GM12892 (cell line): ENCODE data around the gene CERT1.
A peak's percentile ranks its signal among the peaks of the same experiment; 100 is the strongest.

Source experiments
- DNase-seq: peaks from one replicate; pipeline ENCODE4 v3.0.0; 2011; ENCODE audit not compliant: insufficient read length
- FAIRE-seq: peaks from 2 replicates; lab custom pipeline; 2011; peaks lifted over from hg19 to GRCh38; lab: Jason Lieb, UNC
- POLR2A ChIP-seq: IDR thresholded peaks from 2 replicates; pipeline ENCODE4 v1.6.1; 2011; ENCODE audit warnings: low read depth, low read length, control low read depth
- POLR2AphosphoS5 ChIP-seq: IDR thresholded peaks from 2 replicates; pipeline ENCODE4 v1.6.1; 2011; ENCODE audit warnings: low read depth, low read length, control low read depth
- TAF1 ChIP-seq: IDR thresholded peaks from 2 replicates; pipeline ENCODE4 v1.6.1; 2011; ENCODE audit warnings: low read depth, mild to moderate bottlenecking, control low read depth, low read length, borderline replicate concordance

Gene CERT1

GRCh38 chr5:75361310-75361709 is 150.1 kb downstream of the CERT1 start:
- DNase-seq = no peak
- no peak for FAIRE-seq
- TF ChIP-seq POLR2AphosphoS5 = no peak
- no peak for TF ChIP-seq TAF1
- TF ChIP-seq POLR2A = no peak

GRCh38 chr5:75358117-75358516 is 153.3 kb downstream of the CERT1 start:
- DNase-seq = no peak
- no peak for FAIRE-seq
- no peak for TF ChIP-seq POLR2AphosphoS5
- no peak for TF ChIP-seq POLR2A
- no peak for TF ChIP-seq TAF1

- FAIRE-seq = peak; percentile 48
- TF ChIP-seq POLR2AphosphoS5 (no peak), TAF1 (no peak), POLR2A (no peak)
- no peak for DNase-seq
These were observed 154.7 kb downstream of the CERT1 start for GRCh38 chr5:75356719-75357118.

GRCh38 chr5:75355236-75355635 is 156.2 kb downstream of the CERT1 start:
- no peak for DNase-seq
- no peak for FAIRE-seq

GRCh38 chr5:75351139-75351926 is 160.1 kb downstream of the CERT1 start:
- no peak for FAIRE-seq
- DNase-seq = no peak
- no peak for TF ChIP-seq POLR2AphosphoS5

More at GRCh38 chr5:75355236-75355635, 156.2 kb downstream of the CERT1 start:
- TF ChIP-seq POLR2A = no peak
- no peak for TF ChIP-seq POLR2AphosphoS5
- TF ChIP-seq TAF1 = no peak

- no peak for TF ChIP-seq POLR2AphosphoS5
- TF ChIP-seq TAF1 = no peak
- TF ChIP-seq POLR2A = no peak
- DNase-seq (no peak), FAIRE-seq (no peak)
These were observed 161.8 kb downstream of the CERT1 start for GRCh38 chr5:75349663-75350062.

GRCh38 chr5:75348241-75348640 is 163.2 kb downstream of the CERT1 start:
- TF ChIP-seq POLR2A (no peak), TAF1 (no peak), POLR2AphosphoS5 (no peak)
- FAIRE-seq (peak; percentile 27), DNase-seq (no peak)

- DNase-seq = no peak
- no peak for FAIRE-seq
- TF ChIP-seq POLR2AphosphoS5 = no peak
- no peak for TF ChIP-seq POLR2A
These were observed 168.6 kb downstream of the CERT1 start for GRCh38 chr5:75342836-75343235.

GRCh38 chr5:75341934-75342333 is 169.5 kb downstream of the CERT1 start:
- no peak for DNase-seq
- FAIRE-seq = no peak
- TF ChIP-seq TAF1 (no peak), POLR2A (no peak), POLR2AphosphoS5 (no peak)

GRCh38 chr5:75340714-75341478 is 170.5 kb downstream of the CERT1 start:
- TF ChIP-seq POLR2A (no peak), POLR2AphosphoS5 (no peak), TAF1 (no peak)
- DNase-seq (no peak), FAIRE-seq (no peak)

- TF ChIP-seq POLR2AphosphoS5 = no peak
- no peak for TF ChIP-seq POLR2A
- no peak for TF ChIP-seq TAF1
- no peak for FAIRE-seq
These were observed 173.0 kb downstream of the CERT1 start for GRCh38 chr5:75338408-75338807.

GRCh38 chr5:75337366-75338021 is 173.9 kb downstream of the CERT1 start:
- FAIRE-seq = no peak
- DNase-seq = peak; percentile 12
- TF ChIP-seq TAF1 = no peak
- TF ChIP-seq POLR2AphosphoS5 = no peak; the same call in 1 of the 2 replicates

More at GRCh38 chr5:75338408-75338807, 173.0 kb downstream of the CERT1 start:
- no peak for DNase-seq
